HEK293 (cell line): ENCODE measurements around the gene PLPP1.

Experiments
- CTCF ChIA-PET: fragments of 350-600 bp; formaldehyde crosslinking; extraction: SDS; loops from one replicate; lab custom pipeline; 2021; ENCODE audit warnings: antibody characterized with exemption; lab: Yijun Ruan, JAX
- POLR2A ChIA-PET: fragments of 300-600 bp; formaldehyde crosslinking; extraction: SDS; loops from one replicate; lab custom pipeline; 2020; ENCODE audit warnings: antibody characterized with exemption, inconsistent platforms; lab: Yijun Ruan, JAX
- H3K27ac ChIP-seq: fragments of 200-500 bp; sonication (Bioruptor generic); 2 replicates; pipeline ENCODE4 v1.5.1; 2014; ENCODE audit warnings: low read depth, low read length, control low read depth, inconsistent platforms; ENCODE audit errors: extremely low read depth
- H3K36me3 ChIP-seq, 2 experiments: fragments of 200-500 bp in 1 of 2; sonication (Bioruptor generic) in 1 of 2; 1 replicate in 1 of 2; 2 replicates in 1 of 2; pipeline ENCODE4 v1.5.1; 2014 to 2017; ENCODE audit warnings: inconsistent platforms in 2 of 2, low read length in 2 of 2; ENCODE audit not compliant: control insufficient read depth in 2 of 2, insufficient read depth in 1 of 2
- H3K4me1 ChIP-seq: fragments of 200-500 bp; sonication (Bioruptor generic); 2 replicates; pipeline ENCODE4 v1.5.1; 2014; ENCODE audit warnings: mild to moderate bottlenecking, low read length, inconsistent platforms; ENCODE audit not compliant: control insufficient read depth, insufficient read depth
- H3K4me3 ChIP-seq: 2 replicates; pipeline ENCODE4 v1.5.1; 2011; ENCODE audit warnings: low read depth, mild to moderate bottlenecking, control low read depth, low read length, moderate library complexity
- H3K9me3 ChIP-seq: fragments of 200-500 bp; sonication (Bioruptor generic); 2 replicates; pipeline ENCODE4 v1.5.1; 2014; ENCODE audit warnings: low read depth, low read length, inconsistent platforms; ENCODE audit not compliant: control insufficient read depth, insufficient read depth
- FEZF1 ChIP-seq: fragments of 450-650 bp; formaldehyde crosslinking; IDR thresholded peaks from 2 replicates; pipeline ENCODE4 v1.5.1; 2016; ENCODE audit warnings: missing biosample characterization, missing genetic modification characterization
- GLI2 ChIP-seq: fragments of 450-650 bp; formaldehyde crosslinking; IDR thresholded peaks from 2 replicates; pipeline ENCODE4; 2017; ENCODE audit warnings: missing biosample characterization, missing genetic modification characterization, low read depth, borderline replicate concordance
- IKZF3 ChIP-seq: fragments of 450-650 bp; IDR thresholded peaks from 2 replicates; pipeline ENCODE4 v1.5.0; 2018; ENCODE audit warnings: missing biosample characterization, mild to moderate bottlenecking, missing genetic modification characterization, moderate library complexity
- MZF1 ChIP-seq: fragments of 450-650 bp; formaldehyde crosslinking; IDR thresholded peaks from 2 replicates; pipeline ENCODE4 v1.5.1; 2017; ENCODE audit warnings: missing biosample characterization, missing genetic modification characterization, borderline replicate concordance
- OVOL3 ChIP-seq: fragments of 450-650 bp; formaldehyde crosslinking; IDR thresholded peaks from 2 replicates; pipeline ENCODE4 v1.5.1; 2016; ENCODE audit warnings: missing biosample characterization, missing genetic modification characterization
- ZBTB21 ChIP-seq: fragments of 450-650 bp; formaldehyde crosslinking; IDR thresholded peaks from 2 replicates; pipeline ENCODE4 v1.5.1; 2017; ENCODE audit warnings: missing biosample characterization, missing genetic modification characterization
- ZBTB48 ChIP-seq: fragments of 450-650 bp; formaldehyde crosslinking; IDR thresholded peaks from 2 replicates; pipeline ENCODE4 v1.5.1; 2016; ENCODE audit warnings: missing biosample characterization, missing genetic modification characterization
- ZNF112 ChIP-seq: fragments of 450-650 bp; formaldehyde crosslinking; IDR thresholded peaks from 2 replicates; pipeline ENCODE4 v1.5.0; 2017; ENCODE audit warnings: missing biosample characterization, missing genetic modification characterization
- ZNF114 ChIP-seq: fragments of 450-650 bp; formaldehyde crosslinking; IDR thresholded peaks from 2 replicates; pipeline ENCODE4 v1.5.0; 2017; ENCODE audit warnings: missing biosample characterization, missing genetic modification characterization
- ZNF391 ChIP-seq: fragments of 450-650 bp; formaldehyde crosslinking; IDR thresholded peaks from 2 replicates; pipeline ENCODE4 v1.5.1; 2016; ENCODE audit warnings: low read depth, missing biosample characterization, missing genetic modification characterization, borderline replicate concordance
- ZNF404 ChIP-seq: fragments of 450-650 bp; formaldehyde crosslinking; IDR thresholded peaks from 2 replicates; pipeline ENCODE4 v1.5.1; 2017; ENCODE audit warnings: missing biosample characterization, missing genetic modification characterization
- ZNF510 ChIP-seq: fragments of 450-650 bp; formaldehyde crosslinking; IDR thresholded peaks from 2 replicates; pipeline ENCODE4 v1.5.1; 2018; ENCODE audit warnings: mild to moderate bottlenecking, missing genetic modification characterization, missing biosample characterization; ENCODE audit not compliant: insufficient replicate concordance
- ZNF530 ChIP-seq: fragments of 450-650 bp; formaldehyde crosslinking; IDR thresholded peaks from 2 replicates; pipeline ENCODE4 v1.5.1; 2016; ENCODE audit warnings: low read depth, missing biosample characterization, missing genetic modification characterization
- ZNF571 ChIP-seq: fragments of 450-650 bp; formaldehyde crosslinking; IDR thresholded peaks from 2 replicates; pipeline ENCODE4 v1.5.0; 2017; ENCODE audit warnings: missing biosample characterization, missing genetic modification characterization
- ZNF600 ChIP-seq: fragments of 450-650 bp; formaldehyde crosslinking; IDR thresholded peaks from 2 replicates; pipeline ENCODE4 v1.5.1; 2016; ENCODE audit warnings: missing biosample characterization, missing genetic modification characterization
- ZNF623 ChIP-seq: fragments of 450-650 bp; formaldehyde crosslinking; IDR thresholded peaks from 2 replicates; pipeline ENCODE4 v1.5.1; 2016; ENCODE audit warnings: missing biosample characterization, missing genetic modification characterization
- ZNF664 ChIP-seq: fragments of 450-650 bp; formaldehyde crosslinking; IDR thresholded peaks from 2 replicates; pipeline ENCODE4 v1.5.1; 2016; ENCODE audit warnings: missing biosample characterization, missing genetic modification characterization
- ZSCAN23 ChIP-seq: fragments of 450-650 bp; formaldehyde crosslinking; IDR thresholded peaks from 2 replicates; pipeline ENCODE4 v1.5.1; 2016; ENCODE audit warnings: missing biosample characterization, missing genetic modification characterization
- ZXDB ChIP-seq: fragments of 450-650 bp; formaldehyde crosslinking; IDR thresholded peaks from 2 replicates; pipeline ENCODE4 v1.5.1; 2016; ENCODE audit warnings: missing biosample characterization, missing genetic modification characterization
- TF ChIP-seq, protein P1 (sequence below): fragments of 450-650 bp; formaldehyde crosslinking; IDR thresholded peaks from 2 replicates; pipeline ENCODE4 v1.5.1; 2016; ENCODE audit warnings: missing biosample characterization, missing genetic modification characterization
- TF ChIP-seq, protein P2 (sequence below): fragments of 450-650 bp; IDR thresholded peaks from 2 replicates; pipeline ENCODE4 v1.5.1; 2018; ENCODE audit warnings: missing biosample characterization, missing genetic modification characterization
- TF ChIP-seq, protein P3 (sequence below): fragments of 450-650 bp; formaldehyde crosslinking; IDR thresholded peaks from 2 replicates; pipeline ENCODE4 v1.5.1; 2017; ENCODE audit warnings: missing biosample characterization, missing genetic modification characterization
- TF ChIP-seq, protein P4 (sequence below): fragments of 450-650 bp; formaldehyde crosslinking; IDR thresholded peaks from 2 replicates; pipeline ENCODE4 v1.5.1; 2017; ENCODE audit warnings: missing biosample characterization, missing genetic modification characterization

The PLPP1 gene

DNA sequence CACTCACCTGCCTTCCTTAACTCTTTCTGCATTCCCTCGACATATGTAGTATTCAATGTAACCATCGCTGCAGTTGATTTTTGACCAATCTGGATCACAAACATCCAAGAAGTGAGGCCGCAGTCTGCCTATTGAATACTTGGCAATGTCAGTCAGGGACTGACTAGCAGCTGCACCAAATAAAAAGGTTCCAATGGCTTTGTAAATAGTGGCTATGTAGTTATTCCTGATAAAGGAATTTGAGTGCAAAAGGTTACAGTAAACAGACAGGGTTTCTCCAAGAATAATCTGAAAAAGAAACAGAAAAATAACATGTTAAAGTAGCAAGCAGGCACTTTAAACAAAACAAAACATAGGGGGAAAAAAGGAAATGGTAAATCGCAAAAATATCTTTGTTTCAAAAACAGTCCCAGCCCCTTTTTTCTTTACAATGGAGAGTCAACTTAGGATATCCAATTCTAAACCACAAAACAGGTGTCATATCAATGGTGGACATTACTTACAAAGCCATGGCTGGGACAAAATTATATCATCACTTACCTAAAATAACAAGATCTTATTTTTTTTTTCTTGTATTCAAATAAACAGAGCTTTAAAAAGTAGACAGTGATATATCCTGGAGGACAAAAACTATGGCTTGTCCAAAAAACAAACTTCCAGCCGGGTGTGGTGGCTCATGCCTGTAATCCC lies 66.8 kb downstream of the PLPP1 start:
- POLR2A ChIA-PET: interaction anchor here (1.3 kb wide), 1 partner anchor 17 kb away, joined by 3 read pairs; no protein-coding TSS in a partner anchor
- TF ChIP-seq IKZF3 (tag by site-specific recombination) (no peak), OVOL3 (tag by site-specific recombination) (peak; percentile 17; the same call in 1 of the 2 replicates), GLI2 (no peak), FEZF1 (tag by site-specific recombination) (0 out of 2 replicates have a peak, but pooled peaks have one; percentile 21), ZXDB (tag by site-specific recombination) (0 out of 2 replicates have a peak, but pooled peaks have one; percentile 56), ZNF600 (no peak), MZF1 (tag by site-specific recombination) (no peak), ZBTB21 (tag by site-specific recombination) (no peak), ZNF571 (tag by site-specific recombination) (no peak), ZNF114 (tag by site-specific recombination) (no peak)
- TF ChIP-seq, protein P1, sequence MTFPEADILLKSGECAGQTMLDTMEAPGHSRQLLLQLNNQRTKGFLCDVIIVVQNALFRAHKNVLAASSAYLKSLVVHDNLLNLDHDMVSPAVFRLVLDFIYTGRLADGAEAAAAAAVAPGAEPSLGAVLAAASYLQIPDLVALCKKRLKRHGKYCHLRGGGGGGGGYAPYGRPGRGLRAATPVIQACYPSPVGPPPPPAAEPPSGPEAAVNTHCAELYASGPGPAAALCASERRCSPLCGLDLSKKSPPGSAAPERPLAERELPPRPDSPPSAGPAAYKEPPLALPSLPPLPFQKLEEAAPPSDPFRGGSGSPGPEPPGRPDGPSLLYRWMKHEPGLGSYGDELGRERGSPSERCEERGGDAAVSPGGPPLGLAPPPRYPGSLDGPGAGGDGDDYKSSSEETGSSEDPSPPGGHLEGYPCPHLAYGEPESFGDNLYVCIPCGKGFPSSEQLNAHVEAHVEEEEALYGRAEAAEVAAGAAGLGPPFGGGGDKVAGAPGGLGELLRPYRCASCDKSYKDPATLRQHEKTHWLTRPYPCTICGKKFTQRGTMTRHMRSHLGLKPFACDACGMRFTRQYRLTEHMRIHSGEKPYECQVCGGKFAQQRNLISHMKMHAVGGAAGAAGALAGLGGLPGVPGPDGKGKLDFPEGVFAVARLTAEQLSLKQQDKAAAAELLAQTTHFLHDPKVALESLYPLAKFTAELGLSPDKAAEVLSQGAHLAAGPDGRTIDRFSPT (tag by site-specific recombination): no peak
- TF ChIP-seq, protein P2, sequence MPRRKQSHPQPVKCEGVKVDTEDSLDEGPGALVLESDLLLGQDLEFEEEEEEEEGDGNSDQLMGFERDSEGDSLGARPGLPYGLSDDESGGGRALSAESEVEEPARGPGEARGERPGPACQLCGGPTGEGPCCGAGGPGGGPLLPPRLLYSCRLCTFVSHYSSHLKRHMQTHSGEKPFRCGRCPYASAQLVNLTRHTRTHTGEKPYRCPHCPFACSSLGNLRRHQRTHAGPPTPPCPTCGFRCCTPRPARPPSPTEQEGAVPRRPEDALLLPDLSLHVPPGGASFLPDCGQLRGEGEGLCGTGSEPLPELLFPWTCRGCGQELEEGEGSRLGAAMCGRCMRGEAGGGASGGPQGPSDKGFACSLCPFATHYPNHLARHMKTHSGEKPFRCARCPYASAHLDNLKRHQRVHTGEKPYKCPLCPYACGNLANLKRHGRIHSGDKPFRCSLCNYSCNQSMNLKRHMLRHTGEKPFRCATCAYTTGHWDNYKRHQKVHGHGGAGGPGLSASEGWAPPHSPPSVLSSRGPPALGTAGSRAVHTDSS (tag by site-specific recombination): no peak
- TF ChIP-seq, protein P3, sequence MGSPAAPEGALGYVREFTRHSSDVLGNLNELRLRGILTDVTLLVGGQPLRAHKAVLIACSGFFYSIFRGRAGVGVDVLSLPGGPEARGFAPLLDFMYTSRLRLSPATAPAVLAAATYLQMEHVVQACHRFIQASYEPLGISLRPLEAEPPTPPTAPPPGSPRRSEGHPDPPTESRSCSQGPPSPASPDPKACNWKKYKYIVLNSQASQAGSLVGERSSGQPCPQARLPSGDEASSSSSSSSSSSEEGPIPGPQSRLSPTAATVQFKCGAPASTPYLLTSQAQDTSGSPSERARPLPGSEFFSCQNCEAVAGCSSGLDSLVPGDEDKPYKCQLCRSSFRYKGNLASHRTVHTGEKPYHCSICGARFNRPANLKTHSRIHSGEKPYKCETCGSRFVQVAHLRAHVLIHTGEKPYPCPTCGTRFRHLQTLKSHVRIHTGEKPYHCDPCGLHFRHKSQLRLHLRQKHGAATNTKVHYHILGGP (tag by site-specific recombination): 0 out of 2 replicates have a peak, but pooled peaks have one; percentile 5
- TF ChIP-seq, protein P4, sequence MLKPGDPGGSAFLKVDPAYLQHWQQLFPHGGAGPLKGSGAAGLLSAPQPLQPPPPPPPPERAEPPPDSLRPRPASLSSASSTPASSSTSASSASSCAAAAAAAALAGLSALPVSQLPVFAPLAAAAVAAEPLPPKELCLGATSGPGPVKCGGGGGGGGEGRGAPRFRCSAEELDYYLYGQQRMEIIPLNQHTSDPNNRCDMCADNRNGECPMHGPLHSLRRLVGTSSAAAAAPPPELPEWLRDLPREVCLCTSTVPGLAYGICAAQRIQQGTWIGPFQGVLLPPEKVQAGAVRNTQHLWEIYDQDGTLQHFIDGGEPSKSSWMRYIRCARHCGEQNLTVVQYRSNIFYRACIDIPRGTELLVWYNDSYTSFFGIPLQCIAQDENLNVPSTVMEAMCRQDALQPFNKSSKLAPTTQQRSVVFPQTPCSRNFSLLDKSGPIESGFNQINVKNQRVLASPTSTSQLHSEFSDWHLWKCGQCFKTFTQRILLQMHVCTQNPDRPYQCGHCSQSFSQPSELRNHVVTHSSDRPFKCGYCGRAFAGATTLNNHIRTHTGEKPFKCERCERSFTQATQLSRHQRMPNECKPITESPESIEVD (tag by site-specific recombination): peak; percentile 94
- TF ChIP-seq, all 188 proteins: peak for 5
- Histone ChIP-seq H3K27ac (no peak overlapping the region; the same call in 1 of the 2 replicates), H3K4me3 (no peak overlapping the region), H3K4me1 (0 out of 2 replicates have a peak, but pooled peaks cover 3% of the 10 kb centered on the region), H3K9me3 (no peaks in the 10 kb centered on the region), H3K36me3 (peaks cover 0 to 3% of the 10 kb centered on the region in 2 experiments; a peak in 1 of 3 replicates)
- CTCF ChIA-PET: interaction anchor here (0.6 kb wide), 1 partner anchor 978 kb away, joined by 6 read pairs; no protein-coding TSS in a partner anchor

DNA sequence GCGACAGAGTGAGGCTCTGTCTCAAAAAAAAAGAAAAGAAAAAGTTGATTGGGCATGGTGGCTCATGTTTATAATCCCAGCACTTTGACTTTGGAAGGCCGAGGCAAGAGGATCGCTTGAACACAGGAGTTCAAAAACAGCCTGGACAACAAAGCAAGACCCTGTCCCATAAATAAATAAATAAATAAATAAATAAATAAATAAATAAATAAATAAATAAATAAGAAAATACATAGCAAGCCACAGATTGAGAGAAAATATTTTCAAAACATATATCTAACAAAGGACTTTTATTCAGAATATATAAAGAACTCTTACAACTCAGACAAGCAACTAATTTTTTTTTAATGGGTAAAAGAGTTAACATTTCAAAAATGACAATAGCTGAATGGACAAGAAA lies 71.2 kb downstream of the PLPP1 start:
- Histone ChIP-seq H3K27ac (no peak overlapping the region), H3K4me1 (0 out of 2 replicates have a peak, but pooled peaks cover 3% of the 10 kb centered on the region), H3K4me3 (no peak overlapping the region), H3K9me3 (no peaks in the 10 kb centered on the region), H3K36me3 (peaks cover 0 to 3% of the 10 kb centered on the region in 2 experiments; a peak in 1 of 3 replicates)
- CTCF ChIA-PET: interaction anchor here (1.2 kb wide), 1 partner anchor 227 kb away, joined by 3 read pairs; no protein-coding TSS in a partner anchor
- POLR2A ChIA-PET: no interaction called here
- TF ChIP-seq GLI2 (peak; percentile 41; the same call in 1 of the 2 replicates), ZNF623 (tag by site-specific recombination) (peak; percentile 88), ZNF530 (tag by site-specific recombination) (peak; percentile 80; the same call in 1 of the 2 replicates), ZNF510 (tag by site-specific recombination) (peak; percentile 95), ZNF112 (tag by site-specific recombination) (no peak), ZBTB48 (tag by site-specific recombination) (no peak), ZNF404 (tag by site-specific recombination) (peak; percentile 82; the same call in 1 of the 2 replicates), ZNF391 (tag by site-specific recombination) (no peak), ZSCAN23 (no peak; the same call in 1 of the 2 replicates), ZXDB (tag by site-specific recombination) (peak; percentile 93), ZNF664 (peak; percentile 91)
